Measurements from ENCODE around the gene CNEP1R1. TPM values are rescaled to one million over a fixed set of nuclear protein-coding genes. Genes with fewer than 3 reads are reported as not detected.

The CNEP1R1 gene
- total RNA-seq, 1 experiment from 2014 or later: 22.0 TPM

DNA sequence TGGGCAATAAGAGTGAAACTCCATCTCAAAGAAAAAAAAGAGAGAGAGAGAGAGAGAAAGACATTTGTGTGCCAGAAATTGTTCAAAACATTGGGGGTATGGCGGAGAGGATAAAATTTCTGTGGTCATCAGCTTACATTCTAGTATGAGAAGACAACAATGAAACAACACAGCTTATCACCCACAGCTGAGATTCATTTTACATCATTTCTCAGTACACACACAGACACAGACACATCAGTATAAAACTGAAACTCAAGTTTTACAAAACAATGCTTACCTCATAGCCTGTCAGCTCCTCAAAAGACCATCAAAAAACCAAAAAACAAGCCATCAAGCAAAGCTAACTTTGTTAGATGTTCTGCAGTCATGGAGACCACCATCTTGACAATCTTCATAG, 31.4 kb upstream of the CNEP1R1 start:
- Mint-ChIP-seq H3K27me3 (ENCODE audit: insufficient read depth, unreplicated experiment) (peaks cover 15% of the 10 kb centered on the region), H3K36me3 (ENCODE audit: insufficient read depth, unreplicated experiment) (no peaks in the 10 kb centered on the region), H3K27ac (ENCODE audit: low read depth, unreplicated experiment) (no peak overlapping the region), H3K4me3 (ENCODE audit: unreplicated experiment) (no peak overlapping the region), H3K9me3 (ENCODE audit: unreplicated experiment) (no peaks in the 10 kb centered on the region), H3K4me1 (ENCODE audit: insufficient read depth, unreplicated experiment) (no peaks in the 10 kb centered on the region)
- CTCF ChIA-PET: interaction anchor here (0.7 to 1.5 kb wide), 2 partner anchors 31 to 75 kb away, joined by 3 to 5 read pairs; partner anchors contain the start of gene CNEP1R1
- TF ChIP-seq, protein P1, sequence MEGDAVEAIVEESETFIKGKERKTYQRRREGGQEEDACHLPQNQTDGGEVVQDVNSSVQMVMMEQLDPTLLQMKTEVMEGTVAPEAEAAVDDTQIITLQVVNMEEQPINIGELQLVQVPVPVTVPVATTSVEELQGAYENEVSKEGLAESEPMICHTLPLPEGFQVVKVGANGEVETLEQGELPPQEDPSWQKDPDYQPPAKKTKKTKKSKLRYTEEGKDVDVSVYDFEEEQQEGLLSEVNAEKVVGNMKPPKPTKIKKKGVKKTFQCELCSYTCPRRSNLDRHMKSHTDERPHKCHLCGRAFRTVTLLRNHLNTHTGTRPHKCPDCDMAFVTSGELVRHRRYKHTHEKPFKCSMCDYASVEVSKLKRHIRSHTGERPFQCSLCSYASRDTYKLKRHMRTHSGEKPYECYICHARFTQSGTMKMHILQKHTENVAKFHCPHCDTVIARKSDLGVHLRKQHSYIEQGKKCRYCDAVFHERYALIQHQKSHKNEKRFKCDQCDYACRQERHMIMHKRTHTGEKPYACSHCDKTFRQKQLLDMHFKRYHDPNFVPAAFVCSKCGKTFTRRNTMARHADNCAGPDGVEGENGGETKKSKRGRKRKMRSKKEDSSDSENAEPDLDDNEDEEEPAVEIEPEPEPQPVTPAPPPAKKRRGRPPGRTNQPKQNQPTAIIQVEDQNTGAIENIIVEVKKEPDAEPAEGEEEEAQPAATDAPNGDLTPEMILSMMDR (IDR thresholded peaks at IDR 0.05; ENCODE audit: unreplicated experiment): no peak
- no peak for DNase-seq (ENCODE audit: unreplicated experiment)
- no TSS peak for BruUV-seq (replicated peaks)
- intact Hi-C loops (cut with micrococcal nuclease): no loop called here
- POLR2A ChIA-PET: interaction anchor here (0.6 to 0.7 kb wide), 2 partner anchors 1184 to 1420 kb away, joined by 3 read pairs; no protein-coding TSS in a partner anchor

DNA sequence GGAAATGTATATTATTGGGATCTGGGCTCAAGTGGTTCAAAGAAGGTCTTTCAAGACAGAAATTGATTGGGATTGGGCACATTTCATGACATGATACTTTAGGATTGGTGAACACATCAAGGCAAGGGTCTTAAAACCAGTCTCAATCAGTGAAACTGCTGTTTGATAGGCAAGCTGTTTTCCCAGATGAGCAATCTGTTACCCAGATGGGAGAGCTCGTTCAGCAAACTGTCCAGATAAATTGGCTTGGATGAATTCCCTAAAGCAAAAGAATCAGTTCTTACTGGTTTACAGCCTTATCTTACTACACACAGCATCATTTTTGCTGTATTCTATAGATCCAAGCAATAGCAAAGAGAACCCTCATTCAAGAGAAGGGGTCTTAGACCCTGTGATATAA, 31.0 kb upstream of the CNEP1R1 start:
- Mint-ChIP-seq H3K36me3 (ENCODE audit: insufficient read depth, unreplicated experiment) (no peaks in the 10 kb centered on the region), H3K4me3 (ENCODE audit: unreplicated experiment) (no peak overlapping the region), H3K9me3 (ENCODE audit: unreplicated experiment) (no peaks in the 10 kb centered on the region), H3K27me3 (ENCODE audit: insufficient read depth, unreplicated experiment) (peaks cover 15% of the 10 kb centered on the region), H3K27ac (ENCODE audit: low read depth, unreplicated experiment) (no peak overlapping the region), H3K4me1 (ENCODE audit: insufficient read depth, unreplicated experiment) (no peaks in the 10 kb centered on the region)
- TF ChIP-seq, protein P1 (IDR thresholded peaks at IDR 0.05; ENCODE audit: unreplicated experiment): no peak
- DNase-seq (ENCODE audit: unreplicated experiment): no peak
- ChIA-PET POLR2A (no interaction called here), CTCF (interaction anchor here (0.7 to 1.5 kb wide), 2 partner anchors 31 to 75 kb away, joined by 3 to 5 read pairs; partner anchors contain the start of gene CNEP1R1)
- BruUV-seq (replicated peaks): no TSS peak
- intact Hi-C loops (cut with micrococcal nuclease): no loop called here

DNA sequence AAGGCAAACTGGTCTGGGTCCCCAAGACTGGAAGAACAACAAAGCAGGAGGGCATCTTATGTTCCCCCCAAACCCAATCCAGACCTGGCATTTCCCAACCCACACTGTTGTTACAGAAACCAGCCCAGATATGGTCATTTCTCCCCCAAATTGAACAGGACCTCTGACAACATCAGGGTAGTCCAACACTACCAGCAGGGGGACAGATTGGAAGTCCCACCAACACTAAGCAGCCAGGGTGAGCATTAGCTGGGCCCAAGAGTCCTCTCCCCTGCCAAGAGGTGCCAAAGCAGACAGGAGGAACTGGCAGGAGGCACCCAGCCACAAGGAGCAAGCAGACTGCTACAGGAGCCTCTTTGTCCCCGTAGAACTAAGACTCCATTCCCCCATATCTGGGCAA, 29.3 kb upstream of the CNEP1R1 start:
- no peak overlapping the region for H3K4me3 Mint-ChIP-seq (ENCODE audit: unreplicated experiment)
- TF ChIP-seq, protein P1 (IDR thresholded peaks at IDR 0.05; ENCODE audit: unreplicated experiment): no peak
- H3K27ac Mint-ChIP-seq (ENCODE audit: low read depth, unreplicated experiment): no peak overlapping the region
- peaks cover 15% of the 10 kb centered on the region for H3K27me3 Mint-ChIP-seq (ENCODE audit: insufficient read depth, unreplicated experiment)
- BruUV-seq (replicated peaks): no TSS peak
- H3K9me3 Mint-ChIP-seq (ENCODE audit: unreplicated experiment): no peaks in the 10 kb centered on the region
- H3K4me1 Mint-ChIP-seq (ENCODE audit: insufficient read depth, unreplicated experiment): no peaks in the 10 kb centered on the region
- intact Hi-C loops (cut with micrococcal nuclease): no loop called here
- ChIA-PET POLR2A (no interaction called here), CTCF (no interaction called here)
- H3K36me3 Mint-ChIP-seq (ENCODE audit: insufficient read depth, unreplicated experiment): no peaks in the 10 kb centered on the region
- no peak for DNase-seq (ENCODE audit: unreplicated experiment)

DNA sequence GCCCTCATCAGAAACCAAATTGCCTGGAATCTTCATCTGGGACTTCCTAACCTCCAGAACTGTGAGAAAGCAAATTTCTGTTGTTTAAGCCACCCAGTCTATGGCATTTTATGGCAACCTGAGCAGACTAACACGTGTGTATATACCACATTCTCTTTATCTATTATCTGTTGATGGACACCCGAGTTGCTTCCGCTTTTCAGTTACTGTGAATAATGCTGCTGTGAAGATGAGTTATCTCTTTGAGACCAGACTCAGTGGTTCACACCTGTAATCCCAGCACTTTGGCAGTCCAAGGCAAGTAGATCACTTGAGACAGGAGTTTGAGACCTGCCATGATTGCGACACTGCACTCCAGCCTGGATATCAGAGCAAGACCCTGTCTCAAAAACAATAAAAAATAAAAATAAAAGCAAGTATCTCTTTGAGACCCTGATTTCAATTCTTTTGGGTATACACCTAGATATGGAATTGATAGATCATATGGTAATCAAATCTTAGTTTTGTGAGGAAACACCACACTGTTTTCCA, 27.2 kb upstream of the CNEP1R1 start:
- Mint-ChIP-seq H3K27ac (ENCODE audit: low read depth, unreplicated experiment) (no peak overlapping the region), H3K27me3 (ENCODE audit: insufficient read depth, unreplicated experiment) (peaks cover 15% of the 10 kb centered on the region), H3K9me3 (ENCODE audit: unreplicated experiment) (no peaks in the 10 kb centered on the region), H3K4me1 (ENCODE audit: insufficient read depth, unreplicated experiment) (peaks cover 8% of the 10 kb centered on the region), H3K36me3 (ENCODE audit: insufficient read depth, unreplicated experiment) (no peaks in the 10 kb centered on the region), H3K4me3 (ENCODE audit: unreplicated experiment) (no peak overlapping the region)
- no peak for DNase-seq (ENCODE audit: unreplicated experiment)
- intact Hi-C loops (cut with micrococcal nuclease): no loop called here
- POLR2A ChIA-PET: no interaction called here
- no TSS peak for BruUV-seq (replicated peaks)
- CTCF ChIA-PET: interaction anchor here (0.7 kb wide), 1 partner anchor 28 kb away, joined by 3 read pairs; no protein-coding TSS in a partner anchor
- TF ChIP-seq, protein P1 (IDR thresholded peaks at IDR 0.05; ENCODE audit: unreplicated experiment): no peak

Measured in MCF 10A (cell line).